ENCODE data around the gene ZNF107. TPM values are rescaled to one million over a fixed set of nuclear protein-coding genes. Genes with fewer than 3 reads are reported as not detected.
"Not testable (repeated sequence)": the region's sequence is repeated elsewhere in the genome, so short reads cannot be mapped to it uniquely, and the experiment has no call there.

Gene ZNF107
- total RNA-seq, 1 donor from 2014 or later: 5.3 TPM

DNA sequence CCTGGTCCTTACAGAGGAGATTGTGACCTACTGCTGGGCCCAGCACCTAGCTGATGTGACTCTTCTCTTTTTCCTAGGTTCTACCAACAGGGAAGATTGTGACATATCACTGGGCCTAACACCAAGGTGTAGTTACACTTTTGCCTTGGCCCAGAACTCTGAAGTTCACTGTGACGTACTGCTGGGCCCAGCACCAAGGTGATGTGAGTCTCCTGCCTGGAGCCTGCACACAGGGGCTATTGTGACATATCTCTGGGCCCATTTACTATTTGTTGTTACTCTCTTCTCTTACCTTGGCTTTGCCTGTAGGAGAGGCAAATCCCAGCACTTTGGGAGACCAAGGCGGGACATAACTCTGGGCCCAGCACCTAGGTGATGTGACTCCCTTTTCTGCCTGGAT is 23.1 kb upstream of the ZNF107 start:
- no peak for DNase-seq (ENCODE audit: extremely low read depth, low read depth, low spot score)

DNA sequence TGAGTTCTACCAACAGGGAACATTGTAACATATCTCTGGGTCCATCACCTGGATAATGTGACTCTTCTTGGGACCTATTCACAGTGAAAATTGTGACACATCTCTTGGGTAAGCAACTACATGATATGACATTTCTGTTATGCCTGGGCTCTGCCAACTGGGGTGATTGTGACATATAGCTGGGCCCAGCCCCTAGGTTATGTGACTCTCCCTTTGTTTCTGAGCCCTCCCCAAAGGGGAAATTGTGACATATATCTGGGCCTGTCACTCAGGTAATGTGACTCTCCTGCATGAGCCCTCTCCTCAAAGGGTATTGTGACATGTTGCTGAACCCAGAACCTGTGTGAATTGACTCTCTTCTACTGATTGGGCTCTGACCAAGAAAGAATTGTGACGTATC is 22.4 kb upstream of the ZNF107 start:
- DNase-seq (ENCODE audit: extremely low read depth, low read depth, low spot score): no peak

DNA sequence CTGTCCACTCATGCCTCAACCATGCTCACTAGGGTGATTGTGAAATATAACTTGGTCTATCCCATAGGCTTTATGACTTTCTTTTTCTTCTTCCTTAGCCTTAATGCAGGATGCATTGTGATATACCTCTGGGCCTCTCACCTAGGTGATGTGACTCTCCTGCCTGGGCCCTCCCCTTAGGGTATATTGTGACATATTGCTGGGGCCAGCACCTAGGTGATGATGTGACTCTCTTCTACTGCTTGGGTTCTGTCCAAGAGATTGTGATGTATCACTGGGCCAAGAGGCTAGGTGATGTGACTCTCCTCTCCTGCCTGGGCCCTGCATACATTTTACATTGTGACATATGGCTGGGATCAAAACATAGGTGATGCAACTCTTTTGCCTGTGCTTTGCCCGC is 14.7 kb upstream of the ZNF107 start:
- DNase-seq (ENCODE audit: extremely low read depth, low read depth, low spot score): no peak

DNA sequence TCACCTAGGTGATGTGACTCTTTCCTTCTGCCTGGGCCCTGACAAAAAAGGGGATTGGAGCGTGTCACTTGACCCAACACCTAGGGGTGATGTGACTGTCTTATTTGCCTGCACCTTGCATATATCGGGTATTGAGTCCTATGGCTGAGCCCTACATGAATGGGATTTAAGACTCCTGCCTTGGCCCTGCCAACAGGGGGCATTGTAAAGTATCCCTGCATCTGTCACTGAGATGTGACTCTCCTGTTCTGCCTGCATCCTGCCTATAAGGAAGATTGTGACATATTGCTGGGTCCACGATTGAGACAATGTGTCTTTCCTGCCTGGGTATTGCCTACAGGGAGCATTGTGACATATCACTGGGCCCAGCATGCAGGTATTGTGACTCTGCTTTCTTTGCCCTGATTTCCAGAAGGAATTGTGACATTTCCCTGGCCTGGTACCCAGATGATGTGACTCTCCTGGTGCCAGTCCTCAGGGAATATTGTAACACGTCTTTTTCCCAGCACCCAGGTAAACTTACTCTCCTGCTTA is 14.2 kb upstream of the ZNF107 start:
- no peak for DNase-seq (ENCODE audit: extremely low read depth, low read depth, low spot score)

DNA sequence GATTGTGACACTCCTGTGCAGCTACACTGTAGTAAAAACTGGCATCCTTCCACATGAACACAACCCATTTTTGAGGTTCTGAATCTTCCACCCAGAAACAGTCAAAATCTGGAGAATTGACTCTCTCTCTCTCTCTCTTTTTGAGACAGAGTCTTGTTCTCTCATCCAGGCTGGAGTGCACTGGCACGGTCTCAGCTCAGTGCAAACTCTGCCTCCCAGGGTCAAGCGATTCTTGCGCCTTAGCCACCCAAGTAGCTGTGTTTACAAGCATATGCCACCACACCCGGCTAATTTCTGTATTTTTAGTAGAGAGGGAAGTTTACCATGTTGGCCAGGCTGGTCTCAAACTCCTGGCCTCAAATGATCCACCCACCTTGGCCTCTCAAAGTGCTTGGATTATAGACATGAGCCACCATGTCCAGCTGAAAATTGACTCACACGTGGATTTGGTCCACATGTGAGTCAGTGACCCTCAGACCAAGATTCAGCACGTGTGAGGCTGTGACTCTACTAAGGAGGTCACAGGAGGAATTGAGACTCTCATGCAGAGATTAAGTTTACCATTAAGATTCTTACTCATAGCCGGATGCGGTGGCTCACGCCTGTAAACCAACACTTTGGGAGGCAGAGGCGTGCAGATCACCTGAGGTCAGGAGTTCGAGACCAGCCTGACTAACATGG is 12.1 kb upstream of the ZNF107 start:
- DNase-seq (ENCODE audit: extremely low read depth, low read depth, low spot score): no peak

DNA sequence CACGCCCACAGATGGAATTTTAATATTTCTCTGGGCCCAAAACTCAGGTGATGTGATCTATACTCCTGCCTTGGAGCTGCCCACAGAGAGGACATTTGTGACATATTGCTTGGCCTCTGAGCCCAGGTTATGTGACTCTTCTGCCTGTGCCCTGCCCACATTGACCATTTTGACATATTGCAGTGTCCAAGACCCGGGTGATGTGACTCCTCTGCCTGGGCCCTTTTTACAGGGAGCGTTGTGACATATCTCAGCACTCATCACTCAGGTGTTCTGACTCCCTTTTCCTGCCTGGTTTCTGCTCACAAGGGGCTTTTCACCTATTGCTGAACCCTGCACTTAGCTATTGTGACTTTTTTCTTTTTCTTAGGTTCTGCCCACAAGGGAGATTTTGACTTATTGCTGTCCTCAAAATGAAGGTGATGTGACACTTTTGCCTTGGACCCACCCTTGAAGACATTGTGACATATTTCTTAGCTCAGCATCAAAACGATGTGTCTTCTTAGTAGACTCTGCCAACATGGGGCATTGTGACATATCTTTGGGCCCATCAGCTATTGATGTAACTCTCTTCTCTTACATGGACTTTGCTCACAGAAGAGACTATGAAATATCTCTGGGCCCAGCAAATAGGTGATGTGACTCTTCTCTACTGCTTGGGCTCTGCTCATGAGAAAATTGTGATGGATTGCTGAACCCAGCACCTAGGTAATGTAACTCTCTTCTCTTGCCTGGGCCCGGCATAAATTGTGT is 11.0 kb upstream of the ZNF107 start:
- no peak for DNase-seq (ENCODE audit: extremely low read depth, low read depth, low spot score)

DNA sequence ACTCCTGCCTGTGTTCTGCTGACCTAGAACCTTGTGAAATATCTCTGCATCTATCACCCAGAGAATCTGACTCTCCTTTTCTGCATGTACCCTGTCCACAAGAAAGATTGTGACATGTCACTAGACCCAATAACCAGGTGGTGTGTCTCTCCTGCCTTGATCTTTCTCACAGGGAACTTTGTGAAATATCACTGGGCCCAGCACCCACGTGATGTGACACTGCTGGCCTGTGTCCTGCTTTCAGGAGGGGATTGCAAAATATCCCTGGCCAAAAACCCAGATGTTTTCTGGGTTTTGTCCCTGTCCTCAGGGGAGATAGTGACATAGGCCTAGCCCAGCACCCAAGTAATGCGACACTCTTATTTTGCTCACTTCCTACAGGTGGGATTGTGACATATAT is 10.1 kb upstream of the ZNF107 start:
- no peak for DNase-seq (ENCODE audit: extremely low read depth, low read depth, low spot score)

DNA sequence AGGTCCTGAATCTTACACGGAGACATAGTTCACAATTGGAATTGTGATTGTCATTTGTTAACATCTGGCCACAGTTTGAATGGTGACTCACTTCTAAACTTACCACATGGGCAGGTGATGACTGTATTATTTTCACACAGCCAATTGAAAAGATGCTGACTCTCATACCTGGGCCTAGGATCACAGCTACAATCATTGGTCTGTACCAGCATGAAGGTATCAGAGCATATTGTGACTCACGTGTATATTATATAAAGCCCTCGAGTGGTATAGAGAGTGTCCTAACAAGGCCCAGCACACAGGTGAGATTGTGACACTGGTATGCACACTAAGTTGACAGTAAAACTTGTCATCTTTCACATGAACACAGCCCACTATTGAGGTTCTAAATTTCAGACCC is 9.4 kb upstream of the ZNF107 start:
- no peak for DNase-seq (ENCODE audit: extremely low read depth, low read depth, low spot score)

DNA sequence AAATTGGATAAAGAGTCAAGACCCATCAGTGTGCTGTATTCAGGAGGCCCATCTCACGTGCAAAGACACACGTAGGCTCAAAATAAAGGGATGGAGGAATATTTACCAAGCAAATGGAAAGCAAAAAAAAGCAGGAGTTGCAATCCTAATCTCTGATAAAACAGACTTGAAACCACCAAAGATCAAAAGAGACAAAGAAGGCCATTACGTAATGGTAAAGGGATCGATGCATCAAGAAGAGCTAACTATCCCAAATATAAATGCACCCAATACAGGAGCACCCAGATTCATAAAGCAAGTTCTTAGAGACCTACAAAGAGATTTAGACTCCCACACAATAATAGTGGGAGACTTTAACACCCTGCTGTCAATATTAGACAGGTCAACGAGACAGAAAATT is 3.8 kb upstream of the ZNF107 start:
- DNase-seq (ENCODE audit: extremely low read depth, low read depth, low spot score): not testable (repeated sequence)

DNA sequence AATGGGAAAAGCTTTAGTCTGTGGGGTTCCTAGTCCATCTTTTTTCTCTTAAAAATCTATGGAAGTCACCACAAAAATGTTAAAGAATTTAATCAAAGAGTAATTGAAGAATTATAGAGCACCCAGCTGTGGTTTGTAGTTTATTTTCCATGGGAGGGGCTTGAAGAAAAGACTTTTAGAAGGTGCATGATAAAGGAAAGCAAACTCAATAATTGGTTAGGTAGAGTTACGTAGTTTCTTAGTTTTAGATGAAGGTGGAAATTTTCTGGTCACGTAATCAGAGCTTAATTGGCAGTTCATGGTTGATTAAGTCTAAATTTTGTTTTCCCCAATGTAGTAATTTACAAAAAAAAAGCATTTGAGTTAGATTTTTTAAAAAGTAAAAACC is 724 bp downstream of the ZNF107 start:
- DNase-seq (ENCODE audit: extremely low read depth, low read depth, low spot score): no peak

DNA sequence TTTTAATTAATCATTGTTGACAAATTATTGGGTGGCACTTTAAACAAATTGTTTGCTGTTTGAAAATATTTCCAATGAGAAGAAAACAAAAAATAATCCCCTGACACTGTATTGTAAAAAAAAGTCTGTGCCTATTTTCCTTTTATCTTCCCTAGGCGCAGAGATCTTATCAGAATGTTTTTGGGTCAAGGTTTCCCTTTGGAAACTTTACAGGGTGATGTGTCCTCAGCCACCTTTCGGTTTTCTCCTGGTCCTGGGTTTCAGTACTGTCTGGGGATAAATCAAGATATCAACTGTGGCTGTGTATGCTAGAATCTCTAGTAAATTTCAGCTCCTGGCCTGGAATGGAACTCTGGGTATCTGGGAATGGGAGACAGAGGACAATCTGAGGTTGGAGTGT is 1.4 kb downstream of the ZNF107 start:
- no peak for DNase-seq (ENCODE audit: extremely low read depth, low read depth, low spot score)

DNA sequence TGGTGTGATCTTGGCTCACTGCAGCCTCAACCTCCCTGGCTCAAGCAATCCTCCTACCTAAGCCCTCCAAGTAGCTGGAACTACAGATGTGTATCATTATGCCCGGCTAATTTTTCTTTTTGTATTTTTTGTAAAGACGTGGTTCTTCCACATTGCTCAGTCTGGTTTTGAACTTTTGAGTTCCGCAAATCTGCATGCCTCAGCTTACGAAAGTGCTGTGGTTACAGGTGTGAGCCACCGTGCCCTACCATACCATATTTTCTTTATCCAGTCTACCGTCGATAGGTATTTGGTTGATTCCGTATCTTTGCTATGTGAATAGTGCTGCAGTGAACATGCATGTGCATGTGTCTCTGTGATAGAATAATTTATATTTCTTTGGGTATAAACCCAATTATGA is 6.5 kb downstream of the ZNF107 start:
- no peak for DNase-seq (ENCODE audit: extremely low read depth, low read depth, low spot score)

DNA sequence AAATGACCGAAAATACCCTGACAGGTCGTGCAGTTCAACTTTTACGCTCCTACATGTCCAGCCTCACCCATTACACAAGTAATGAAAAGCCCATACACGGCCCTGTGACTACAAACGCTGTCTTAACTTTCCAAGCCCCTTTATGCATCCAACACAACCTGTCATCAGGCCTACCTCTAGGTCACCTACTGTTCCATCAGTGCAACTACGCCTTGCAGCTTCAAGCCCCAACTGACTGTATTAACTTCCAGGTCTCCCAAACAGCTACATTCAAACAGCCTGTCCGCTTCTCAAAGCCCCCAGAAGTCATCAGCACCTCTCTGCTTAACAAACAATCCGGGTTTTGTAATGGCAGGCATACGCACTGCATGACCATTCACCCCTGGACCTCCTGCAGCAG is 19.2 kb downstream of the ZNF107 start:
- no peak for DNase-seq (ENCODE audit: extremely low read depth, low read depth, low spot score)

DNA sequence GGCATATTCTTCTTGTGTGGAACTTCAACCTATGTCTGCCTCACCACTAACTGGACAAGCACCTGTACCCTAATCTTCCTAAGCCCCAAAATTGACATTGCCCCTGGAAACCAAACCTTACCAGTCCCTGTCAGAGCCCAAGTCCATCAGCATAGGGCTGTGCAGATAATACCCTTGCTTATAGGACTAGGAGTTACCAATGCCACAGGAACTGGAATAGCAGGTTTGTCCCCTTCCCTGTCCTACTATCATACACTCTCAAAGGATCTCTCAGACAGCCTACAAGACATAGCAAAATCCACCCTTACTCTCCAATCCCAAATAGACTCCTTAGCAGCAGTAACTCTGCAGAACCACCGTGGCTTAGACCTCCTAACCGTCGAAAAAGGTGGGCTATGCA is 19.8 kb downstream of the ZNF107 start:
- no peak for DNase-seq (ENCODE audit: extremely low read depth, low read depth, low spot score)

DNA sequence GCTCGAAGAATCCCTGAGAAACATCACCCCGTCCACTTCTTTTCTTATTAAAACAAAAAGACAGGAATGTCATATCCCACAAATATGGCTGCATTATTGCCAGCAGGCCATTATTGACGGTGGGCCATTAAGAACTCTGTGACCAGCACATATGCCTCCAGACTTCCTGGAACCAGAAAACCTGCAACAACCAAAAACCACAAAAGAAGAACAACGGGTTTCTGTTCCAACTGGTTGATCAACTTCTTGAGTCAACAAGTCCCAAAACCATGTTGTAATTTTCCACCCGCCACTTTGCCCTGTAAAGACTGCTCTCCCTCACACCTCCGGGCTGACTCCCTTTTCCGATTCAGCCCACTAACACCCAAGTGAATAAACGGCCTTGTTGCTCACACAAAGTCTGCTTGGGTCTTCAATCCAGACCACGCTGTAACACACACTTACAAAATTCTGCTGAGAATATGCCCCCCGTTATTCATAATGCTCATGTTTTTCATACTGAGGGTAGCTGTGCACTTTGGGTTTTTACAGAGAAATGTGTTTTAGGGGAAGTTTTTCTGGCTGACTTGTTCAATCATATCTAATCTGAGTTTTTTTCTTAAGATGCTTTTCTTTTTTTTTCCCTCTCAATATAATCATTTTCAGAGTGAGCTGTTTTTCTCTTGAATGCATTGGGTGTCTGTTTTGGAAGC is 20.7 kb downstream of the ZNF107 start:
- no peak for DNase-seq (ENCODE audit: extremely low read depth, low read depth, low spot score)

DNA sequence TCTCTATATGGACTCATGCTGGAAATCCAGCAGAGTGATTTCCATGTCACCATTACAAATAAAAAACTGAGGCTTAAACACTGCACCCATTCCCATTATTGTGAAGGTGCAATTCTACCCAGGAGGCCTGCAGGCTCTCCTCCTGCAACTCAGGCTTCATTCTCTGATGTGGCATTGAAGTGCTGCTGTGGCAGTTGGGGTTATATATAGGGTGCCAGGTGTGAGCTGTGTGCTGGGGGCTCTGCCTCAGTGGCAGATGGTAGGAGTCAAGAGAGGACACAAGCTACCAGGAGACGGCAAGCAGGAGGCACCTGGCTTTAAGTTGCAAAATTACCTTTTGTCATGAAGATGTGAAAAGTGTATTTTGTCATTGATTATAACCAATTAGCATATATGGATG is 21.3 kb downstream of the ZNF107 start:
- DNase-seq (ENCODE audit: extremely low read depth, low read depth, low spot score): no peak

DNA sequence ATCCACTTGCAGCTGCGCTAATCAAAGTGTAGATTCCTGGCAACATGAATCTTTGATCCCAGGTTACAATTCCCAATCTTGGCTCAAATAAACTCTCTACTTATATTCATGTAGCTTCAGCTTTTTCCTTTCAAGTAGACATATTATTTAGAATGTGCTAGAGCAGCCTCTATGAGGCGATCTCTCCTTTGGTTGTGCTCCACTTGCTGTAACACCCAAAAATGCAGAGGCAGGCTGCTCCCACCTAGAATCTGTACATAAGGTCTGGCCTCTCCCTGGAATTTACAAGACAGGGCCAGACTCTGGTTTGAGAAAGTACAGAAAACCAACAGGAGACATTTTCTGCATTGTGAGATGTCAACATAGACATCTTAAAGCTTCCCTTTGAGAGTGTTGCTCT is 23.1 kb downstream of the ZNF107 start:
- DNase-seq (ENCODE audit: extremely low read depth, low read depth, low spot score): no peak

DNA sequence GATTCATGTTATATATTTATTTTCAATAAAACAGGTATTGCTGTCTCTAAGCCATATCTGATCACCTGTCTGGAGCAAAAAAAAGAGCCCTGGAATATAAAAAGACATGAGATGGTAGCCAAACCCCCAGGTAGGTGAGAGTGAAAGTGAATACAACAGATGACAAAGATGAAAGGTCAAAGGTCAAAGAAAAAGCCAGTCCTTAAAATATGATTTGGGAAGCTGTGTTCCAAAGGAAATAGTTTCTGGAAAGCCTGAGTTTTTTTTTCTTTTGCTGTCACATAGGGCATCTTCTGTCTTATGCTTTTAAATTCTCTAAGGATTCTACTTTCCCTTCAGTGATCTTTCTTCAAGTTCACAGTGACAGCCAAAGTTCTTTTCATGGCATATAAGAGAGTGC is 25.9 kb downstream of the ZNF107 start:
- no peak for DNase-seq (ENCODE audit: extremely low read depth, low read depth, low spot score)

DNA sequence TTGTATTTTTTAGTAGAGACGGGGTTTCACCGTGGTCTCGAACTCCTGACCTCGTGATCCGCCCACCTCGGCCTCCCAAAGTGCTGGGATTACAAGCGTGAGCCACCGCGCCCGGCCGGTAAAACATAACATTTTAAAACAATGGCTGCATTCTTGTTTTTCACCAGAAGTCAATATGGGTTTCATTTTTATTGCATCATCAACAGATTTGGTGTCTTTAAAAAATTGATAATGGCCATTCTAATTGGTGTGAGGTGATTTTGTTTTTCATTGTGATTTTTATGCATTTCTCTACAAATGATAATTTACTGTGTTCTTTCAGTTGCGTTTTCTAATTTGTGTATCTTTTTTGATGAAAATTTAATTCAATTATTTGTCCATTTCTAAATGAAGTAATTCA is 31.9 kb downstream of the ZNF107 start:
- DNase-seq (ENCODE audit: extremely low read depth, low read depth, low spot score): not testable (repeated sequence)

DNA sequence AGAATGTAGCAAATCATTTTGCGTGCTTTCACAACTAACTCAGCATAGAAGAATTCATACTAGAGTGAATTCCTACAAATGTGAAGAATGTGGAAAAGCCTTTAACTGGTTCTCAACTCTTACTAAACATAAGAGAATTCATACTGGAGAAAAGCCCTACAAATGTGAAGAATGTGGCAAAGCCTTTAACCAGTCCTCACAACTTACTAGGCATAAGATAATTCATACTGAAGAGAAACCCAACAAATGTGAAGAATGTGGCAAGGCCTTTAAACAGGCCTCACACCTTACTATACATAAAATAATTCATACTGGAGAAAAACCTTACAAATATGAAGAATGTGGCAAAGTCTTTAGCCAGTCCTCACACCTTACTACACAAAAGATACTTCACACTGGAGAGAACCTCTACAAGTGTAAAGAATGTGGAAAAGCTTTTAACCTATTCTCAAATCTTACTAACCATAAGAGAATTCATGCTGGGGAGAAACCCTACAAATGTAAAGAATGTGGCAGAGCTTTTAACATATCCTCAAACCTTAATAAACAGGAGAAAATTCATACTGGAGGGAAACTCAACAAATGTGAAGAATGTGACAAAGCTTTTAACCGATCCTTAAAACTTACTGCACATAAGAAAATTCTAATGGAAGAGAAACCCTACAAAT is 40.8 kb downstream of the ZNF107 start:
- DNase-seq (ENCODE audit: extremely low read depth, low read depth, low spot score): no peak

DNA sequence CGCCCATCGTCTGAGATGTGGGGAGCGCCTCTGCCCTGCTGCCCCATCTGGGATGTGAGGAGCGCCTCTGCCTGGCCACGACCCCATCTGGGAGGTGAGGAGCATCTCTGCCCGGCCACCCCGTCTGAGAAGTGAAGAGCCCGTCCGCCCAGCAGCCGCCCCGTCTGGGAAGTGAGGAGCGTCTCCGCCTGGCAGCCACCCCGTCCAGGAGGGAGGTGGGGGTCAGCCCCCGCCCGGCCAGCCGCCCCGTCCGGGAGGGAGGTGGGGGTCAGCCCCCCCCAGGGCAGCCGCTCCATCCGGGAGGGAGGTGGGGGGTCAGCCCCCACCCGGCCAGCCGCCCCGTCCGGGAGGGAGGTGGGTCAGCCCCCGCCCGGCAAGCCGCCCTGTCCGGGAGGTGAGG is 52.0 kb downstream of the ZNF107 start:
- not testable (repeated sequence) for DNase-seq (ENCODE audit: extremely low read depth, low read depth, low spot score)
